Measurements from ENCODE around the gene ZNF143.
A peak's percentile ranks its signal among the peaks of the same experiment; 100 is the strongest.

The ZNF143 gene

DNA sequence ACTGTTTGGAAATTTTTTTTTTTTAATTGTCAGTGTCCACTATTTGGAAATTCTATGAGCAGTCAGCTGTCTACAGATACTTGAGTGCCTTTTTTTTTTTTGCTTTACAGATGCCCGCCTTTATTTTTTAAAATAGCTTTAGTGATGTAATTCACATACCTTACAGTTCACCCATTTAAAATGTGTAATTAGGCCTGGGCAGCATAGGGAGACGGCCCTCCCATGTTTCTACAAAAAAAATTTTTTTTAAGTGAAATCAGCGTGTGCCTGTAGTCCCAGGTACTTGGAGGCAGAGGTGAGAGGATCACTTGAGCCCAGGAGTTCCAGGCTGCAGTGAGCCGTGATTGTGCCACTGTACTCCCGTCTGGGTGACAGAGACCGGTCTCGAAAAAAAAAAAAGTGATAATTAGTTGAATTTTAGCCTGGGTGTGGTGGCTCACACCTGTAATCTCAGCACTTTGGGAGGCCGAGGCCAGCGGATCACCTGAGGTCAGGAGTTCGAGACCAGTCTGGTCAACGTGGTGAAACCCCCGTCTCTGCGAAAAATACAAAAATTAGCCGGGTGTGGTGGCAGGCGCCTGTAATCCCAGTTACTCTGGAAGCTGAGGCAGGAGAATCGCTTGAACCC, 1.5 kb downstream of the ZNF143 start:
- Histone ChIP-seq H3K27ac (ENCODE audit: low read depth, low read length) (peak overlapping the region; percentile 98; the same call in 1 of the 2 replicates), H3K9me3 (ENCODE audit: control insufficient read depth, insufficient read depth, low read depth, low read length) (no peaks in the 10 kb centered on the region), H3K4me3 (ENCODE audit: low read depth, low read length) (peak overlapping the region; percentile 85), H3K36me3 (ENCODE audit: control insufficient read depth, insufficient read depth, low read length) (no peaks in the 10 kb centered on the region), H3K4me1 (ENCODE audit: control insufficient read depth, insufficient read depth, low read length) (0 out of 2 replicates have a peak, but pooled peaks cover 5% of the 10 kb centered on the region), H3K9ac (ENCODE audit: low read length) (peak overlapping the region; percentile 96), H3K27me3 (ENCODE audit: control insufficient read depth, insufficient read depth, low read length) (no peaks in the 10 kb centered on the region)

DNA sequence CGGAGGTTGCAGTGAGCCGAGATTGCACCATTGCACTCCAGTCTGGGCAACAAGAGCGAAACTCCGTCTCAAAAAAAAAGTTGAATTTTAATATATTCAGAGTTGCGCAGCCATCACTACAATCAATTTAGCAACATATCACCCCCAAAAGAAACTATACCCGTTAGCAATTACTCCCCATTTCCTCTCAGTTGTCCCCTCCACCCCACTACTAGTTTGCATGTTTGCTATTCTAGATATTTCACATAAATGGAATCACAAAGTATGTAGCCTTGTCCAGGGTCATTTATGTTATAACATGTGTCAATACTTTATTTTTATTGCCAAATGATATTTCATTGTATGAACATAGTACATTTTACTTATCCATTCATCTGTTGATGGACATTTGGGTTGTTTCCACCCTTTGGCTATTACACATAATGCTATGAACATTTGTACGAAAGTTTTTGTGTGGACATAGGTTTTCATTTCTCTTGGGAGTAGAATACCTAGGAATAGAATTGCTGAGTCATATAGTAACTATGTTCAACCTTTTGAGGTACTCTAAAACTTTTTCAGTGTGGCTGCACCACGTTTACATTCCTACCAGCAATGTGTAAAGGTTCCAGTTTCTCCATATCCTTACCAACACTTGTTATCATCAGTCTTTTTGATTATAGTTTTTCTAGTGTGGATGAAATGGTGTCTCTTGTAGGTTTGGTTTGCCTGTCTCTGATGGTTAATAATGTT, 2.2 kb downstream of the ZNF143 start:
- Histone ChIP-seq H3K27me3 (ENCODE audit: control insufficient read depth, insufficient read depth, low read length) (no peaks in the 10 kb centered on the region), H3K4me1 (ENCODE audit: control insufficient read depth, insufficient read depth, low read length) (0 out of 2 replicates have a peak, but pooled peaks cover 5% of the 10 kb centered on the region), H3K9ac (ENCODE audit: low read length) (no peak overlapping the region), H3K9me3 (ENCODE audit: control insufficient read depth, insufficient read depth, low read depth, low read length) (no peaks in the 10 kb centered on the region), H3K4me3 (ENCODE audit: low read depth, low read length) (no peak overlapping the region), H3K36me3 (ENCODE audit: control insufficient read depth, insufficient read depth, low read length) (no peaks in the 10 kb centered on the region), H3K27ac (ENCODE audit: low read depth, low read length) (no peak overlapping the region)

DNA sequence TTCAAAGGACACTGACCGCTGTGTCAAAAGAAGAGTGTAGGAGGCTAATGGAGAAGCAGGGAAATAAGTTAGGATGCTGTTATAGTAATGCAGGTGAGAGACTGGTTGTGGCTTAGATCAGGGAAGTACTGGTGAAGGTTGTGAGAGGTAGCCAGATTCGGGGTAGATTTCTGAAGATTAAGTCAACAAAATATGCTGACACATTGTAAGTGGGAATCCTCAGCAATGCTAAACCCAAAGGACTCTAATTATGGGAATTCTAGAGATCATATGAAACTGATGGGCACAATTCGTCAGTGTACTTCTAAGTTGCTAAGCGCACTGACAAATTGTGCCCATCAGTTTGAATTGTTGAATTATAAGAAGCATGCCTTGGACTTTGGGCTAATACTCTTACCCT, 10.0 kb downstream of the ZNF143 start:
- Histone ChIP-seq H3K4me1 (ENCODE audit: control insufficient read depth, insufficient read depth, low read length) (no peaks in the 10 kb centered on the region), H3K36me3 (ENCODE audit: control insufficient read depth, insufficient read depth, low read length) (peaks cover 43% of the 10 kb centered on the region), H3K9me3 (ENCODE audit: control insufficient read depth, insufficient read depth, low read depth, low read length) (no peaks in the 10 kb centered on the region)

DNA sequence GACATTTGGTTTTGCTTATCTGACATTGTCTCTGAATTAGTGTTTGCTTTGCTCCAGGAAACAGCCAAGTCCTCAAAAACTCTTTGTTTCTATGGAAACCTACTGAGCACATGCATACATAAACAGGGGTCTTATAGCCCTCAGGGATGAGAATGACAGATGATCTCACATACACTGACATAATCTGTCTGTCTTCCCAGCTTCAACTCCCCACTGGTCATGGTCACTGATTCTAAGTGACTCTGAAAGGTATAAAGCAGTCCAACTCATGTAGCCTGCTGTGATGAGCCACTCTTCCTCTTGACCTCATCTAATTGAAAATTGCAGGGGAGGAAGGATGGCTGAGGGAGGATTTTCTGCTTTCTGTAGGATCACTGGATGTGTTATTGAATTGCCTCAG, 12.6 kb downstream of the ZNF143 start:
- Histone ChIP-seq H3K27ac (ENCODE audit: low read depth, low read length) (no peak overlapping the region), H3K9ac (ENCODE audit: low read length) (no peak overlapping the region), H3K27me3 (ENCODE audit: control insufficient read depth, insufficient read depth, low read length) (no peaks in the 10 kb centered on the region), H3K36me3 (ENCODE audit: control insufficient read depth, insufficient read depth, low read length) (peaks cover 52% of the 10 kb centered on the region), H3K4me3 (ENCODE audit: low read depth, low read length) (no peak overlapping the region), H3K9me3 (ENCODE audit: control insufficient read depth, insufficient read depth, low read depth, low read length) (no peaks in the 10 kb centered on the region), H3K4me1 (ENCODE audit: control insufficient read depth, insufficient read depth, low read length) (no peaks in the 10 kb centered on the region)

More for the DNA sequence above, 10.0 kb downstream of the ZNF143 start:
- Histone ChIP-seq H3K27me3 (ENCODE audit: control insufficient read depth, insufficient read depth, low read length) (no peaks in the 10 kb centered on the region), H3K27ac (ENCODE audit: low read depth, low read length) (no peak overlapping the region), H3K9ac (ENCODE audit: low read length) (no peak overlapping the region), H3K4me3 (ENCODE audit: low read depth, low read length) (no peak overlapping the region)

DNA sequence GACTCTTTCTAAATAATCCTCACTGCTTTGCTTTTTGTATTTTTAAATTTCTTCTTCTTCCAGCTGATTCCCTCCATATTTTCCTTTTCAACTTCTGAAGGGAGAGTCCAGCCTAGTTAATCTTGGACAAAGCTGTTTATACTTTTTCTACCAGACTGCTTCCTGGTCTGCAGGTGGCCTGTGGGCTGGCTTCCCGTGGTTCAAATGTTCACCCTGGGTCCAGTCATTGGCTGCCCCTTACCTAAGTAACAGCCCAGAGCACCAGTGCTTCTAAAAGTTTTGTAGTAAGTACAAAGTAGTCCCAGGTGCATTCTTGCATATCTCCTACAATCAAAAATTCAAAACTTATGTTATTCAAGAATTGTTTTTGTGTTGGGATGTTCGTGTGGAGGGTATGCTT, 19.1 kb downstream of the ZNF143 start:
- no peak overlapping the region for H3K9ac ChIP-seq (ENCODE audit: low read length)
- no peak overlapping the region for H3K27ac ChIP-seq (ENCODE audit: low read depth, low read length)
- no peaks in the 10 kb centered on the region for H3K27me3 ChIP-seq (ENCODE audit: control insufficient read depth, insufficient read depth, low read length)
- H3K4me3 ChIP-seq (ENCODE audit: low read depth, low read length), result no peak overlapping the region
- no peaks in the 10 kb centered on the region for H3K9me3 ChIP-seq (ENCODE audit: control insufficient read depth, insufficient read depth, low read depth, low read length)
- peaks cover 46% of the 10 kb centered on the region for H3K36me3 ChIP-seq (ENCODE audit: control insufficient read depth, insufficient read depth, low read length)
- no peaks in the 10 kb centered on the region for H3K4me1 ChIP-seq (ENCODE audit: control insufficient read depth, insufficient read depth, low read length)

DNA sequence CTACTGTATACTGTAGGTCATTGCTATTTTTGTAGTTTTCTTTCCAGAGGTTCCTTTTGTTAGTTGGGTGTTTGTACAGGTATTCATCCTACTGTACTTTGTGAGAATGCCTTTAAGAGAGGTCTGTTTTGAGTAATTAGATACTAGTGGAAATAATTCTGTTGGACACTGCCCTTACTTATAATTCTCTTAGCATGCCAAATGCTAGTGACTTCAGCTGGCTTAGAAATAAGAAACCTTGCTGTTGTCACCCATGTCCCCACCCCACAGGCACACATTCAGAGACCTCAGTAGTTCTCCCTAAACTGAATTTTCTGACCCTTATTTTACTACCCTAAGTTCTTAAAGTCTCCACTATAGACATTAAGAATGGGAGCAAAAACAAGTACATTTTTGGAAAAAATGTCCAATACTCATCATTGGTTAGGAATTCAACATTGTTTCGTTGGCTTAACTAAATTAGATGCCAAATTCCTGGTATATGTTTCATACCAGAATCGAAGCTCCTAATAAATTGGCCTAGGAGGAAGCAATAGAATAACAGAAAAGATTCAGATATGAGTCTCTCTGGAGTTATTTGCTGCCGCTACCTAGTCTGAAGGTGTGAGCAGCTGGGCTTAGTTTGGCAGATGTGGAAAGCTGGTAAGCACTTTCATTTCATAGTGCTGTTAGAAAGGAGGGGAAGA, 28.4 kb downstream of the ZNF143 start:
- H3K9ac ChIP-seq (ENCODE audit: low read length), result no peak overlapping the region
- no peaks in the 10 kb centered on the region for H3K9me3 ChIP-seq (ENCODE audit: control insufficient read depth, insufficient read depth, low read depth, low read length)
- H3K27ac ChIP-seq (ENCODE audit: low read depth, low read length), result no peak overlapping the region
- no peaks in the 10 kb centered on the region for H3K4me1 ChIP-seq (ENCODE audit: control insufficient read depth, insufficient read depth, low read length)
- no peak overlapping the region for H3K4me3 ChIP-seq (ENCODE audit: low read depth, low read length)
- H3K36me3 ChIP-seq (ENCODE audit: control insufficient read depth, insufficient read depth, low read length), result peaks cover 56% of the 10 kb centered on the region
- no peaks in the 10 kb centered on the region for H3K27me3 ChIP-seq (ENCODE audit: control insufficient read depth, insufficient read depth, low read length)

DNA sequence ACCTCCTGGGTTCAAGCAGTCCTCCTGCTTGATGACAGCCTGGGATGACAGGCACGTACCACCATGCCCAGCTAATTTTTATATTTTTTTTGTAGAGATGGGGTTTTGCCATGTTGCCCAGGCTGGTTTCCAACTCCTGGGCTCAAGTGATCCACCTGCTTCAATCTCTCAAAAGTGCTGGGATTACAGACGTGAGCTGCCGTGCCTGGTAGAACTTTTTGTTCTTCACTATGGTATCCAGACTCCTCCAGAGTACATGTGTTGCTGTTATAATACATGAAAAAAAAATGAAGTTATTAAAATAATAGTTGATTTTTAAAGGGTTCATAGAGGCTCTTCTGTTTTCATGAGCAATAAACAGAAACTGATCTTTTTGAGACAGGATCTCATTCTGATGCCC, 29.6 kb downstream of the ZNF143 start:
- Histone ChIP-seq H3K9ac (ENCODE audit: low read length) (no peak overlapping the region), H3K4me1 (ENCODE audit: control insufficient read depth, insufficient read depth, low read length) (no peaks in the 10 kb centered on the region), H3K9me3 (ENCODE audit: control insufficient read depth, insufficient read depth, low read depth, low read length) (no peaks in the 10 kb centered on the region), H3K27ac (ENCODE audit: low read depth, low read length) (no peak overlapping the region), H3K36me3 (ENCODE audit: control insufficient read depth, insufficient read depth, low read length) (peaks cover 62% of the 10 kb centered on the region), H3K27me3 (ENCODE audit: control insufficient read depth, insufficient read depth, low read length) (no peaks in the 10 kb centered on the region), H3K4me3 (ENCODE audit: low read depth, low read length) (no peak overlapping the region)

DNA sequence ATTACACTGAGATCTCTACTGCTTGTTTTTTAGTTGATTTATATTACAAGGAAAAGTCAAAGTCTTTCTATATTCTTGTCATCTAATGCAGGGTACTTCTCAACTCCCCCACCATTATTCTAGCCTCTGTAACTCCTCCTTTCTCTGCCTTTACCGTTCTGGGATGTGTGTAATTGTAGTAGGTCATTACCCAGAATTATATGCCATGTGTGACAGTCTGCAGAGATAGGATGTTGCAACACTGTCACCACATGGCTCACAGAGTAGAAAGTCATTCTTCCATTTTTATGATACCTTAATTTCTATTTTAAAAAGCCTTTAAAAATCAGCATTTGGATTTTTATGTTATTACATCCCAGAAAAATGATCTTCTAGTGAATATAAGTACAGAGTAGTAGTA, 32.7 kb downstream of the ZNF143 start:
- no peak overlapping the region for H3K4me3 ChIP-seq (ENCODE audit: low read depth, low read length)
- no peaks in the 10 kb centered on the region for H3K27me3 ChIP-seq (ENCODE audit: control insufficient read depth, insufficient read depth, low read length)
- H3K36me3 ChIP-seq (ENCODE audit: control insufficient read depth, insufficient read depth, low read length), result peaks cover 70% of the 10 kb centered on the region
- H3K27ac ChIP-seq (ENCODE audit: low read depth, low read length), result no peak overlapping the region
- H3K9ac ChIP-seq (ENCODE audit: low read length), result no peak overlapping the region
- no peaks in the 10 kb centered on the region for H3K9me3 ChIP-seq (ENCODE audit: control insufficient read depth, insufficient read depth, low read depth, low read length)
- H3K4me1 ChIP-seq (ENCODE audit: control insufficient read depth, insufficient read depth, low read length), result no peaks in the 10 kb centered on the region

DNA sequence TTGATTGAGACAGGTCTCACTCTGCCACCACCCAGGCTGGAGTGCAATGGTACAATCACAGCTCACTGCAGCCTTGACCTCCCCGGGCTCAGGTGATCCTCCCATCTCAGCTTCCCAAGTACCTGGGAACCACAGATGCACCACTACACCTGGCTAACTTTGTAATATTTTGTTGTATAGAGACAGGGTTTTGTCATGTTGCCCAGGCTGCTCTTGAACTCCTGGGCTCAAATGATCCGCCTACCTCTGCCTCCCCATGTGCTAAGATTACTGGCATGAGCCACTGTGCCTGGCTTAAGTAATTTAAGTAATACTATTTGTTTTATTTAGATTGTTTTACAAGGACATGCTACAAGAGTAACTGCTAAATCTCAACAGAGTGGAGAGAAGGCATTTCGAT, 33.5 kb downstream of the ZNF143 start:
- H3K9me3 ChIP-seq (ENCODE audit: control insufficient read depth, insufficient read depth, low read depth, low read length), result no peaks in the 10 kb centered on the region
- H3K4me1 ChIP-seq (ENCODE audit: control insufficient read depth, insufficient read depth, low read length), result no peaks in the 10 kb centered on the region
- no peak overlapping the region for H3K4me3 ChIP-seq (ENCODE audit: low read depth, low read length)
- no peak overlapping the region for H3K27ac ChIP-seq (ENCODE audit: low read depth, low read length)
- H3K27me3 ChIP-seq (ENCODE audit: control insufficient read depth, insufficient read depth, low read length), result no peaks in the 10 kb centered on the region
- peaks cover 71% of the 10 kb centered on the region for H3K36me3 ChIP-seq (ENCODE audit: control insufficient read depth, insufficient read depth, low read length)
- no peak overlapping the region for H3K9ac ChIP-seq (ENCODE audit: low read length)

DNA sequence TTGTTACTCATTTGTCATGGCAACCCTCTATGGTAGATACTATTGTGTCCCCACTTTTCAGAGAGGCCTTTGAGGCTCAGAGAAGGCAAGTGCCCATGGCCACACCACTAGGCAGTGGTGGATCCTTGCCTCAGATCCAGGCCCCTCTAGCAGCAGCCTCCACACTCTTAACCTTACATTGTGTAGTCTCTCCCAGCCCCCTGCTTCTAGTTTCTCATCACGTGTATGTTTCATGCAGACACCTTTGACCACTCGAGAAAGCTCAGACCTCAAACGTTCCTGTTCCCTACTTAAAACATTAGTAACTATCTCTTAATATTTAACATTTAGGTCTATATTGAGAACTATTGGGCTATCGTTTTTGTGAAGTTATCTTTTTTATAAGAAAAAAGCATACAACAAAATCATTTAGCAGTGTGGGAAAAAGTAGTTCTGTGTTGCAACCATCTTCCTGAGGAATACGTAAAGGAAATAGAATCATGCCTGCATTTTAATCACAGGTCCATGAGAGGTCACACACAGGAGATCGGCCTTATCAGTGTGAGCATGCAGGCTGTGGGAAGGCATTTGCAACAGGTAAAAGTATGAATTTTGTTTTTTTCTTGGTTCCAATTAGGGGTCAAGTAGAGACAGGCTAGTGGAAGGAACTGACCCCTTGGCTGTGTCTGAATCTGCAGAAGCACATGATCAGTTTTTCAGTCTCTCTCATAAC, 35.1 kb downstream of the ZNF143 start:
- H3K9ac ChIP-seq (ENCODE audit: low read length), result no peak overlapping the region
- no peak overlapping the region for H3K27ac ChIP-seq (ENCODE audit: low read depth, low read length)
- no peaks in the 10 kb centered on the region for H3K27me3 ChIP-seq (ENCODE audit: control insufficient read depth, insufficient read depth, low read length)
- H3K9me3 ChIP-seq (ENCODE audit: control insufficient read depth, insufficient read depth, low read depth, low read length), result no peaks in the 10 kb centered on the region
- H3K4me1 ChIP-seq (ENCODE audit: control insufficient read depth, insufficient read depth, low read length), result no peaks in the 10 kb centered on the region
- H3K4me3 ChIP-seq (ENCODE audit: low read depth, low read length), result no peak overlapping the region
- peaks cover 75% of the 10 kb centered on the region for H3K36me3 ChIP-seq (ENCODE audit: control insufficient read depth, insufficient read depth, low read length)
